KBM-7 (cell line): ENCODE measurements around the gene CFAP43.

Experiments
- DNase-seq: peaks from one replicate; pipeline ENCODE4 v3.0.0-alpha.2; 2015
- in situ Hi-C: fragments of 300-500 bp; cut with MboI; formaldehyde crosslinking; loops from 2 replicates; pipeline ENCODE4 v1.14.3; 2020; ENCODE audit warnings: low sequenced_read_pairs, low pct_unique_long_range_greater_than_20kb, mixed read lengths

The CFAP43 gene

DNA sequence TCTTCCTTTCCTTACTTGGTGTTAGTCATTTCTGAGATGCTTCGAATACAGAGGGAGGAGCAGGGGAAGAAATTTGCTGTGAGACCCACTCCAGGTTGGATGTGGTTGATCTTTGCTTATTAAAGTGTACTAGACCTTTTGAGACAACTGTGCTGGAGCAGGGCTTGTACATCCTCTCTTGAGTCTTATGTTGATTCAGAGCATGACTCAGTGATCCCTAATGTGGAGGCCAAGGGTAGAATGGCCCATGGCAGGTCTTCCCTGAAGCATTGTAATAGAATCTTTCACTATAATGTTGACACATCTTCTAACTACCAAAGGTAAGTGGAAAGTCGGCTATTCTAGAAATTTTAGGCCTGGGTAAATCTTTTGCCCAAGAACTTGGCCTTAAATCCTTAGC is 127.2 kb downstream of the CFAP43 start:
- DNase-seq, result no peak
- in situ Hi-C loops, result no loop called here

GRCh38 chr10:104104418-104104817 is 127.7 kb downstream of the CFAP43 start:
- DNase-seq, result no peak
- in situ Hi-C loops, result no loop called here

GRCh38 chr10:104103956-104104355 is 128.2 kb downstream of the CFAP43 start:
- in situ Hi-C loops, result no loop called here
- no peak for DNase-seq

- in situ Hi-C loops, result no loop called here
- no peak for DNase-seq
Observed at GRCh38 chr10:104101902-104102301, 130.3 kb downstream of the CFAP43 start.

DNA sequence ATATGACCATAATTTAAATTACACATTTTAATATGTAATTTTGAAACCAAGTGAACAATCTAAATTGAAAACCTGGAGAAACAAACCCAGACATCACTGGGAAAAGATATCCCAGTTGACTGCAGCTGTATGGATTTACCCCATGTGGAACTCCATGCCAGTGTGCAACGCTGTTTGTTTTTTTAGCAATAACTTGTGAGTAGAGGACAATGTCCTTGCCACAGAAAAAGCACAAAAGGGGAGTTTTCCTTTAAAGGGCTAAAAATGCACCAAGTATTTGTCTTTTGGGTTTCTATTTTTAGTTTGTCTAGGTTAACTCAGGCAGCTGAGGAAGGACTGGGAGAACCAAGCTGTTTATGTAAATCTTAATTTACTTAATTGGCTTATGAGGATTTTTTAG is 131.4 kb downstream of the CFAP43 start:
- in situ Hi-C loops, result no loop called here
- no peak for DNase-seq

- in situ Hi-C loops, result no loop called here
Observed at GRCh38 chr10:104099941-104100340, 132.2 kb downstream of the CFAP43 start.

DNA sequence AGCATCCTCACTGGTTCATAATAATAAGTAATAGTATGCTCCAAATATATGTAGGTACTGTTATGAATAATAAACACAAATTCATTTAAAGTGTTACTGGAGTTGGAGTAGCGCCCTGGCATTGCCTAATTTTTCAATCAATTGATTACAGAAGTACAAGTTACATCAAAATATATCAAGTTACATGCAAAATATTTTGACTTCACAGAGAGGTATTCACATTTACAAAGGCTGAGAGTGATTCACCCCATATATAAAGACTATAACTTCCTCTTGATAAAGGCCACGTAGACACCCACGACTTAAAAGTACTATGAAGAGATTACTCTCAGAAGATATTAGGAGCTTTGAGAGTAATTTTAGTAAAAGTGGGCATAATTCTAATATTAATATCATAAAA is 132.9 kb downstream of the CFAP43 start:
- in situ Hi-C loops, result no loop called here
- DNase-seq, result no peak

More at GRCh38 chr10:104099941-104100340, 132.2 kb downstream of the CFAP43 start:
- DNase-seq, result no peak

- in situ Hi-C loops, result no loop called here
- DNase-seq, result no peak
Observed at GRCh38 chr10:104098358-104098925, 133.7 kb downstream of the CFAP43 start.

- in situ Hi-C loops, result no loop called here
Observed at GRCh38 chr10:104096692-104097091, 135.5 kb downstream of the CFAP43 start.

GRCh38 chr10:104092749-104093148 is 139.4 kb downstream of the CFAP43 start:
- DNase-seq, result no peak
- in situ Hi-C loops, result no loop called here

More at GRCh38 chr10:104096692-104097091, 135.5 kb downstream of the CFAP43 start:
- no peak for DNase-seq

DNA sequence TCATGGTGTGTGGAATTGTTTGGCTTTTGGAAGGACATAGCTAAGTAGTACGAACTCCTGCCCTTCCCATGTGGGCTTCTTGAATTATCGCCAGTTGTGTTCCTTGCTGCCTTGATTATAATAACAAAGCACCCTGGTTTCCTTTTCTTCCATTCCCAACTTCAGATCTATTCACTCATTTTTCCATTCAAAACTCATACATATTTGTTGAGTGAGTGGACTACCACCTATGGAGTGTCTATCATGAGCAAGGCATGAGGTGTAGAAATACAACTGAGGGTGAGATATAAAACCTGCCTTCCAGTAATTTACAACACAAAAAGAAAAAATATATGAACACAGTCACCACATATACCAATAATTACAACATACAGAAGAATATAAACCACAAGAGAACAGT is 141.6 kb downstream of the CFAP43 start:
- in situ Hi-C loops, result no loop called here
- DNase-seq, result no peak

GRCh38 chr10:104089621-104090020 is 142.5 kb downstream of the CFAP43 start:
- in situ Hi-C loops, result no loop called here

GRCh38 chr10:104088239-104088638 is 143.9 kb downstream of the CFAP43 start:
- in situ Hi-C loops, result no loop called here
- DNase-seq, result no peak

More at GRCh38 chr10:104089621-104090020, 142.5 kb downstream of the CFAP43 start:
- DNase-seq, result no peak

DNA sequence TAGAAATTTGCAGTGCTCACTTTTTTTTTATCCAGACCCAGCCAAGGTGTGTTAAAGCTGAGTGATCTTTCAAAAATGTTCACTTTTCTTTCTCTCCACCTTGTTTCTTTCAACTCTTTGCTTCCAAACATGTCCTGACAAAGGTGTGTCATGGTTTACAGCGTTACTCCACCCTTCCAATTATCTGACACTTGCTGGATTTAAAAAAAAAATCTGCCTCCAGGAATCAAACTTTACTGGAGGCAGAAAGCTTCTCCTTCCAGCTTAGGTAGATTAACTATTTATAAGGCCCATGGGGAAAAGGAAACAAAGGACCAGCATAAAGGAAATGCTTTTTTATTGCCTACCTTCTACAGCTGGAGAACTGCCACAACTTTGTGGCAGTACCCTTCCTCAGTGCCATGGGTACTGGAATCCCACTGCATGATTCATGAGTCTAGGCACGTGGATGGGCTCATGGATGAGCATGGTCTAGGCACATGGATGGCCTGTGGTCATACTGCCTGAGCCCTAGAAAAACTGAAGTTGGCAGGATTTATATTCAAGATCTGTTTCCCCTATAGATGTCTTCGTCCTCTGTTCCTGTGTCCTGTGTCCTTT is 146.3 kb downstream of the CFAP43 start, which contains the start of gene COL17A1:
COL17A1 (minus strand) TSS at position 80 of the 600 bp plus-strand sequence. CDS start 5,207 bp downstream, outside the sequence.
- no peak for DNase-seq
- in situ Hi-C loops, result no loop called here

GRCh38 chr10:104084482-104085142 is 147.6 kb downstream of the CFAP43 start:
- in situ Hi-C loops, result no loop called here
- no peak for DNase-seq

DNA sequence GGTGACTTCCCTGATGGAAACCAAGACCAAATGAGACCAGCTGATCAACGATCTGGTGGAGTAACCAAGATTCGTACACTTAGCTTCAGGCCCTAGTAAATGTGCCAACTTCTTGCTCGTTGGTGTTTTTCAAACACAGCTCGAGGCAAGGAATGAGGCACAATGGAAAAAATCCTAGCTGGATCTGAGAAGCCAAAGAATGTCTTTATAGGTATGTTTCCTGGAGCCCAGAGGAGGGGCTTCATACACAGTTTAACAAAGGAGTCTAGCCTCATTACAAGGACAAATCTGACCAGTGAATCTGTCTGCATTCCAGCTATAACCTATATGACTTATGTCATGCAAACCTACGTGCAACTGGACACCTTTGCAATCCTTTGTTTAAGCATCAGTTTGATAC is 150.2 kb downstream of the CFAP43 start:
- no peak for DNase-seq
- in situ Hi-C loops, result no loop called here

GRCh38 chr10:104080762-104081161 is 151.4 kb downstream of the CFAP43 start:
- in situ Hi-C loops, result no loop called here
- peak; percentile 27 for DNase-seq
